HG02943 (cell line): Measurements from ENCODE around the gene VN1R5.

Experiments
- ATAC-seq: cut with Tn5 transposase; IDR thresholded peaks from one replicate; pipeline ENCODE4 v1.9.1; 2021; ENCODE audit warnings: mild to moderate bottlenecking, low read depth, moderate library complexity; ENCODE audit not compliant: unreplicated experiment

The VN1R5 gene

GRCh38 chr1:247299723-247300381, 44.0 kb downstream of the VN1R5 start:
- ATAC-seq: no peak

- no peak for ATAC-seq
Observed at GRCh38 chr1:247300491-247301175, 44.8 kb downstream of the VN1R5 start.

GRCh38 chr1:247301176-247301540, 45.3 kb downstream of the VN1R5 start:
- no peak for ATAC-seq

- ATAC-seq: no peak
Observed at GRCh38 chr1:247303216-247303615, 47.3 kb downstream of the VN1R5 start.

- ATAC-seq: no peak
Observed at GRCh38 chr1:247304031-247304430, 48.2 kb downstream of the VN1R5 start.
